NT2/D1 (cell line): ENCODE data around the gene ODAD2.

Experiments used
- SUZ12 ChIP-seq: IDR thresholded peaks from 2 replicates; pipeline ENCODE4 v1.6.1; 2011; ENCODE audit not compliant: insufficient read length, insufficient read depth; ENCODE audit errors: extremely low read depth
- ZNF274 ChIP-seq: IDR thresholded peaks from 2 replicates; pipeline ENCODE4 v1.6.1; 2011; ENCODE audit warnings: mild to moderate bottlenecking, low read depth, low read length

- TF ChIP-seq SUZ12 (no peak), ZNF274 (no peak)
Measured at GRCh38 chr10:27884185-27884641, 114.7 kb downstream of the ODAD2 start.
